Activated naive CD4-positive, alpha-beta T cell treated with anti-CD3 and anti-CD28 coated beads for 36 hours (primary cell): Measurements from ENCODE around the gene UNC13B. TPM values are rescaled to one million over a fixed set of nuclear protein-coding genes. Genes with fewer than 3 reads are reported as not detected.
A peak's percentile ranks its signal among the peaks of the same experiment; 100 is the strongest.

ENCODE experiments used
- CTCF ChIA-PET: fragments of 350-600 bp; sonication (Branson Sonifier 250); formaldehyde crosslinking; loops from one replicate; lab custom pipeline; 2021; ENCODE audit warnings: antibody characterized with exemption; lab: Charles Lee
- DNase-seq: peaks from one replicate; pipeline ENCODE4 v3.0.0-alpha.2; 2020
- H3K27ac Mint-ChIP-seq: one replicate; pipeline ENCODE4 v1.8.0; 2021; ENCODE audit warnings: mild to moderate bottlenecking, mixed read lengths
- H3K27me3 Mint-ChIP-seq: one replicate; pipeline ENCODE4 v1.8.0; 2021; ENCODE audit warnings: low read depth, mixed read lengths
- H3K36me3 Mint-ChIP-seq: one replicate; pipeline ENCODE4 v1.8.0; 2021; ENCODE audit warnings: low read depth, mixed read lengths
- H3K4me1 Mint-ChIP-seq: one replicate; pipeline ENCODE4 v1.8.0; 2021; ENCODE audit warnings: low read depth, mixed read lengths
- H3K4me3 Mint-ChIP-seq: one replicate; pipeline ENCODE4 v1.8.0; 2021; ENCODE audit warnings: mild to moderate bottlenecking, moderate library complexity, mixed read lengths
- H3K9me3 Mint-ChIP-seq: one replicate; pipeline ENCODE4 v1.8.0; 2021; ENCODE audit warnings: mixed read lengths
- intact Hi-C: fragments of 100-400 bp; cut with micrococcal nuclease; formaldehyde crosslinking; loops from one replicate; pipeline ENCODE4 v1.15.1; 2023
- total RNA-seq, 2 experiments: library from RNA; stranded (reverse); gene quantifications; one replicate each; pipeline ENCODE4 v1.2.3, GENCODE V29; 2021

UNC13B gene
- 1 to 10 TPM; 5.4 to 6.4 TPM for total RNA-seq

DNA sequence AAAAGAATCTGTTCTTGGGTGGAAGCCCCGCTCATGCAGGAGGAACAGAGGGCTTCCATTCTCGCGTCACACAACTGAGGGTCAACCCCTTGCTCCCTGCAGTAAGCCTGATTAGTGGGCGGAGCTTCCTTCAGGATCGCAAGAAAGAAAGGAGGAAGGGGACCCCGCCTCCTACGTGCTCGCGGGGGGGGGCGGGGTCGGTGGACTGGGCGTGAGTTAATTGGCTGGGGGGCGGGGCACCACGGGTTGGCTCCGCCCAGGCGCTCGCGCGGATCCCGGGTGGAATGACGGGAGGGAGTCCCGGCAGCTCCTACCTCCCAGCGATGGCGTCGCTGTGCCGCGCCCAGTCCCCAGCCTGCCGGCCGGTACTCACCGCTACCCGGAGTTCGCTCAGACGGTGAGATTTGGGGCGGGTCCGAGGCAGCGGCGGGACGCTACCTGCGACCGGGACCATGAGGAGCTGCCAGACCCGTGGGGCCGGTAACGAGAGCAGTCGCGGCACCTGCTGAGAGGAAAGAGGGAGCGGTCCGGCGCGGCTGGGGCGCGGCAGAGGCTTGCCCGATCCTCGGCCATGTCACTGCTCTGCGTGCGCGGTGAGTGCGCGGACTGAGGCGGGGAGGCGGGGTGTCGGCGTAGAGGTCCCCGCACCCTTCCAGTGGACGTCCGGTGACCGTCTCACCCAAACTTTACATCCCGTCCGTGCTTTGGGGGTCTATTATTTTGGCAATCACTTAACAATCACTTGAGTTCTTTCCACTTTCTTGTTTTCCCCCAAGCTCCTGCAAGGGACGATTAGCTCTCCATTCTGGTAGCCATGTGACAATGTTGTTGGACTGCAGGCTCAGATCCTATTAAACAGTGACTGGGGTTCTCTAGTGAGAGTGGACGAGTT lies at the start of gene UNC13B:
Gene UNC13B (plus strand): TSS at position 297 of the 892 bp plus-strand sequence. CDS start 275 bp downstream, at position 572.
- Mint-ChIP-seq H3K9me3 (no peaks in the 10 kb centered on the region), H3K4me1 (peaks cover 25% of the 10 kb centered on the region), H3K27ac (no peak within 1 kb of the TSS), H3K4me3 (peak within 1 kb of the TSS; percentile 88), H3K36me3 (no peaks in the 10 kb centered on the region), H3K27me3 (peaks cover 3% of the 10 kb centered on the region)
- peak; percentile 83 for DNase-seq
- intact Hi-C loops: loop anchor here (1.0 to 5.0 kb wide), 2 partner anchors 46 to 175 kb away; partner anchors contain the start of gene DNAJB5
- CTCF ChIA-PET: interaction anchor here (0.7 to 1.9 kb wide), 5 partner anchors 45 to 522 kb away, joined by 3 to 5 read pairs (median 3); no protein-coding TSS in a partner anchor

DNA sequence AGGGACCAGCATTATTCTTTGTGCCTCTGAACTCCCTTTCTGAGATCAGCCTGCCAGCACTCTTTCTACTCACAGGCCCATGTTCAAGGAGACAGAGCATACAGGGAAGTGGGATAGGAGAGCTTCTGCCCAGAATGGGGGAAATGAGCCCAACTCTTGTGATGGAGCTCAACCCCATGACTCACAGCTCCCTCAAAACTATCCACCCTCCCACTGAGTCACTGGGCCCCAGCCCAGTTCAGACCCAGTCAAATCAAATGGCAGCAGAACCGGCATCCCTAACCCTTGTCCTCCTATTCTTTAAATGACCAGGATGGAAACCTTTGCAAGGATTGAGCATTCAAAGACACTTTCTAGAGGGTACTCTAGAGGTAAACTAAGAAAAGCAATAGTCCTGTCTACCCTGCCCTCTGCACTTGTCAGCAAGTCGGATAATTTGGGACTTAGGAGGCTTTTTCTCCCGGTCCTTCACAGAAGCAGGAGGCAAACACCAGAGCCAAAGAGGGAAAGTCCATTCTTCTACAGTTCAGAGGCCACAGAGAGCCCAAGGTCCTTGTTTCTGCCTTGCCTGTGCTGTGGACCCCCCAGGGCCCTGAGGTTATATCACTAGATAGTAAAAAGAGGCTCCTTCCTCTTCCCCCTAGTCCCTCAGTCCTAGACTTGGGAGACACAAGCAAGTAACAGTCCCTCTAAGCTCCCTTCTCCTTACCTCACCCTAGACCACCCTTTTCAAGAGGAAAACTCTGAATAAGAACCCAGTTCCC lies 49.4 kb upstream of the UNC13B start:
- Mint-ChIP-seq H3K27me3 (no peaks in the 10 kb centered on the region), H3K9me3 (no peaks in the 10 kb centered on the region), H3K4me3 (peak overlapping the region; percentile 56), H3K36me3 (no peaks in the 10 kb centered on the region), H3K4me1 (peaks cover 49% of the 10 kb centered on the region), H3K27ac (peak overlapping the region; percentile 88)
- DNase-seq: peak; percentile 37
- intact Hi-C loops: loop anchor here (1.0 to 5.0 kb wide), 3 partner anchors 410 to 655 kb away; partner anchors contain the start of genes DNAI1 and FAM219A
- CTCF ChIA-PET: interaction anchor here (0.7 to 2.5 kb wide), 5 partner anchors 16 to 364 kb away, joined by 3 to 7 read pairs (median 4); partner anchors contain the start of gene PIGO

DNA sequence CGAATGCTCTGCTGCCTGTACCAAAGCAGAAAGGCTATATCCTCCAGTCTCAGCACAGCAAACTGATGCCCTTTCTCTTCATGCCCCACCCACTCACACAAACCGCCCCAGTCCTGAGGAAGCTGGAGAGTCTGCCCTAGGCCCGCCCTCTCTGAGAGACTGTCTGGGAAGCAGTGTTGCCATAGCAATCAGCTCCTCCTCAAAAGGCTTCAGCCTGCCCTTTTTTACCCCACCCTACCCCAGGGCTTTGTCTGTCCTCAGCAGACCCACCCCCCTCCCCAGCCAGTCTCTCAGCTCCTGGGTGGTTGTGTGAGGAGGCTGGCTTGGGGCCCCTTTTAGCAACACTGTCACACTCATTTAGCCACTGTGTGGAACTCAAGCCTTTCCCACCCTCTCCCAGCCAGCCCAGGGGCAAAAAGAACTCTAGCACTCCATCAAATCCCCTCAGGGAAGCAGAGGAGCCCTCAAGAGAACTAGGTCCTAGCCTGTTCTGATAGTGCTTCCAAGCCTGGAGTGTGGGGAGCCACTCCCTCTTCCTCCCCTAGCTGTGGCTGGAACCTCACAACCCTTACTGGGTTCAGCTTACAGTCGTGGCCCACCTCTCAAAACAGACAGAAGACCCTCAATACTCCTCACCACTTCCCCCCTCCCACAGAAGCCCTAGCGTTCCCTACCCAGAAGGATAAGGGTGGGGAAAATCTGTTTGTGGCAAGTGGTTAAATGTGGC lies 47.5 kb upstream of the UNC13B start:
- Mint-ChIP-seq H3K4me1 (peaks cover 49% of the 10 kb centered on the region), H3K27ac (peak overlapping the region; percentile 80), H3K4me3 (peak overlapping the region; percentile 89), H3K9me3 (no peaks in the 10 kb centered on the region), H3K27me3 (no peaks in the 10 kb centered on the region), H3K36me3 (no peaks in the 10 kb centered on the region)
- CTCF ChIA-PET: interaction anchor here (0.6 to 2.5 kb wide), 9 partner anchors 11 to 617 kb away, joined by 3 to 10 read pairs (median 3); partner anchors contain the start of genes PIGO and STOML2
- DNase-seq: peak; percentile 86
- intact Hi-C loops: loop anchor here (2.0 to 5.0 kb wide), 3 partner anchors 412 to 657 kb away; partner anchors contain the start of genes CREB3, DNAI1, FAM219A and TLN1

DNA sequence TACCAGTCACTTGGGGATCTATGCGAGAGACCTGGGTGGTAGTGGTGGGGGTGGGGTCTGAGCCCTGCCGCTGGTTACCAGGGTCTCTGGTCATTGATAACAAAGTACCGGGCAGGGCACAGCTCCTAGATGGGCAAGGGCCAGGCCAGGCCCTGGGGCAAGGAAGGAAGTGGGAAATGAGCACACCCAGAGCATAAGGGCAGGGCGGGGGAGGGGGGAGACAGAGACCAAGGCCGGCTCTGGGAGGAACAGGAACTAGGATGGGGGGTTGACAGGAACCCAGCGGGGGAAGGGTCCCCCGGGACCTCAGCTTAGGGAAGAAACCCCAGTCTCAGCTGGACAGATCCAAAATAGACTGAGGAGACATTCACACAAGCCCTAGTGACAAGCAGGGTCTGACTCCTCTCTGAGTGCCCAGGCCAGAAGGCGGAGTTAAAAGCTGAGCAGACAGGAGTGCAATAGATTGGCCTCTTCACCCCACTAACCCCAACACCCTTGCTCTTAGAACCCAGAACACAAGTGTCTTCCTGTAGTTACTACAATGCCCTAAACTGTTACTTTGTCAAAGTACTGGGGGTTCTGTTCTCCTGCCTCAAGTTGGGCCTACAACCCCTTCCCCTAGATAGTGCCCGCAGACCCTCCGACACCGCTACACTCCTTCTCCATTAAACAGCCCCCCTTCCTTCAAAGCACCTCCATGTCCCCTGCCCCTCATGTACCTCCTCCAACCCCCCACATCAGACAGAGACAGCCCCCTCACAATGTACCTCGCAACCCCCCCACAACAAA lies 46.8 kb upstream of the UNC13B start:
- Mint-ChIP-seq H3K27me3 (no peaks in the 10 kb centered on the region), H3K4me1 (peaks cover 49% of the 10 kb centered on the region), H3K9me3 (no peaks in the 10 kb centered on the region), H3K36me3 (no peaks in the 10 kb centered on the region), H3K27ac (peak overlapping the region; percentile 80), H3K4me3 (peak overlapping the region; percentile 89)
- peak; percentile 58 for DNase-seq
- intact Hi-C loops: loop anchor here (1.0 to 5.0 kb wide), 6 partner anchors 126 to 712 kb away; partner anchors contain the start of genes CREB3, DNAI1, DNAJB5 and FAM219A
- CTCF ChIA-PET: interaction anchor here (0.7 to 3.0 kb wide), 10 partner anchors 12 to 489 kb away, joined by 3 to 21 read pairs (median 3); partner anchors contain the start of genes FANCG and STOML2

DNA sequence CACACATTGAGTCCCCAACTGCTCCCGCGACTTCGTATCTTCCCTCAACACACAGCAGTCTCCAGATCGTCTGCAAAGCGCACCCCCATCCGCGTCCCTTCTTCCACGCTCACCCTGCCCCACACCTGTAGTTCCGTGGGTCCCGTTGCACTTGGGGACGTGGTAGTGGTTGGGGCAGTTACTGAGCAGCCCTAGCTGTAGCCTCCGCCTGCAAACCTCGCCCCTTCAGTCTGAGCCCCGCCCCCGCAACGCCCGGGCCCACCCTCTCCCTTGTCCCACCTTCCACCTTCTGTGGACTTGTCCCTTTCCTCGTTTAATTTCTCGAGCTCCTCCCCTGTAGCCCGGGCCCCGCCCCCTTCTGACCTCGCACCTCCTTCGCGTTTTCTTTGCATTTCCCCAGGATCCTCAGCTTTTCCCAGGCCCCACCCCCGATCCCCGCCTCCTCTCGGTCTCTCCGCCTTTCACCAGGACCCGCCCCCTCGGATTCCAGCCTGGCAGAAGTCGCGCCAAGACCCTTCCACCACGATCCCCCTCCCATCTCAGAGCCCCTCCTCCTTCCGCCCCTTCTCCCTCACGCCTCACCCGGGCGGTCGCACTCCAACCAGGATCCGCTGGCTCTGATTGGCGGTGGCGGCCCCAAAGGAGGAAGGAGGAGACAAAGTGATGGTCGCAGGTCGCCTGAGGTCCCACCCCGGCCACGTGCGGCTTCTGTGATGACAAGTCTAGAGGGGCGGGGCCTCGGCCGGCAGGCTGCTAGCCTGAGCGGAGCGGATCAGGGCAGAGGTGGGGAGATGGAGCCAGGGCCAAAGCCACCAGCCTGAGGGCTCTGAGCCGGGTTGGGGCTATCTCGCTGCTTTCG lies 45.9 kb upstream of the UNC13B start, which contains the start of gene ATOSB:
Gene ATOSB (minus strand): TSS at position 183 of the 859 bp plus-strand sequence. CDS start 7,588 bp downstream, outside the sequence.
- H3K9me3 Mint-ChIP-seq: no peaks in the 10 kb centered on the region
- peak within 1 kb of the TSS; percentile 80 for H3K27ac Mint-ChIP-seq
- H3K4me1 Mint-ChIP-seq: peaks cover 46% of the 10 kb centered on the region
- peak; percentile 93 for DNase-seq
- peak within 1 kb of the TSS; percentile 89 for H3K4me3 Mint-ChIP-seq
- no peaks in the 10 kb centered on the region for H3K27me3 Mint-ChIP-seq
- CTCF ChIA-PET: interaction anchor here (0.7 to 3.0 kb wide), 9 partner anchors 12 to 564 kb away, joined by 3 to 21 read pairs (median 8); partner anchors contain the start of genes FANCG and STOML2
- H3K36me3 Mint-ChIP-seq: no peaks in the 10 kb centered on the region
- intact Hi-C loops: loop anchor here (1.0 to 5.0 kb wide), 15 partner anchors 13 to 736 kb away; partner anchors contain the start of genes CREB3, DNAJB5, FAM221B and GBA2

DNA sequence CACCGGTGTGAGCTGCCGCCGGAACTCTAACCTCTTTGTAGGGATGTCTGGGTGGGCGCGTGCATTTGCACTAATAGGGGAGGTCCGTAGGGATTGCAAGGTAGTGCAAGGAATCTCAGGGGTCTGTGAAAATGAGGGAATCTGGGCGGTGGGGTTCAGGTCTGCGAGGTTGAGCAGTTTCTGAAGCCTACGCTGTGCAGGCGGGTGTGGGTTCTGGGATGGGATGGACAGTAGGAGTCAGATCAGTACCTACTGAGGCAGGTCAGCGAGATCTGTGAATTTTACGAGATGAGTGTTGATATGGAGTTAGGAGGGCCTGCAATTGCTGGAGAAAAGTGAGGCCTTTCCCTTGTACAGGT lies 45.3 kb upstream of the UNC13B start:
- intact Hi-C loops: loop anchor here (1.0 to 5.0 kb wide), 13 partner anchors 14 to 736 kb away; partner anchors contain the start of genes FAM221B, GBA2, RGP1 and STOML2
- CTCF ChIA-PET: interaction anchor here (0.6 to 3.0 kb wide), 15 partner anchors 10 to 725 kb away, joined by 3 to 21 read pairs (median 4); partner anchors contain the start of gene FANCG
- H3K27me3 Mint-ChIP-seq: no peaks in the 10 kb centered on the region
- peak overlapping the region; percentile 80 for H3K27ac Mint-ChIP-seq
- no peaks in the 10 kb centered on the region for H3K9me3 Mint-ChIP-seq
- DNase-seq: no peak
- peaks cover 43% of the 10 kb centered on the region for H3K4me1 Mint-ChIP-seq
- H3K4me3 Mint-ChIP-seq: peak overlapping the region; percentile 89
- no peaks in the 10 kb centered on the region for H3K36me3 Mint-ChIP-seq

DNA sequence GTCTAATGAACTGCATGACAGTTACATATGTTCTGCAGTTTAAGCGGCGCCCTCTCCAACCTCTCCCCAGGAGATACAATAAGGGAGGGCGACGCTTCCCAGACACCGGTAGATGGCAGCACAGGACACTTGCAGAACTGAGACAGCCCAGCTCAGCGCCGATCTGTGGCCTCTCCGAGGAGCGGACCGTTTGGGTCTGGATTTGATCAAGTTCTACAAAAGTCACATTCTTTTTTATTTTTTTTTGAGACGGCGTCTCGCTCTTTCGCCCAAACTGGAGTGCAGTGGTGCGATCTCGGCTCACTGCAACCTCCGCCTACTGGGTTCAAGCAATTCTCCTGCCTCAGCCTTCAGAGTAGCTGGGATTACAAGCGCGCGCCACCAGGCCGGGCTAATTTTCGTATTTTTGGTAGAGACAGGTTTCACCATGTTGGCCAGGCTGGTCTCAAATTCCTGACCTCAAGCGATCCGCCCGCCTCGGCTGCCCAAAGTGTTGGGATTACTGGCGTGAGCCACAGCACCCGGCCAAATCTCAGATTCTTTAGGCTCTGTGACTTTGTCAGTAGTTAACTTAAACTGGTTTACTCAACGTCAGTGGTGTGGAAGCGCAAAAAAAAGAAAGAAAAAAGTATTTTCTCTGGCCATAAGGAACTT lies 44.8 kb upstream of the UNC13B start:
- peak; percentile 94 for DNase-seq
- H3K27me3 Mint-ChIP-seq: no peaks in the 10 kb centered on the region
- H3K27ac Mint-ChIP-seq: peak overlapping the region; percentile 80
- no peaks in the 10 kb centered on the region for H3K36me3 Mint-ChIP-seq
- no peaks in the 10 kb centered on the region for H3K9me3 Mint-ChIP-seq
- CTCF ChIA-PET: interaction anchor here (0.6 to 3.0 kb wide), 23 partner anchors 10 to 724 kb away, joined by 3 to 21 read pairs (median 4); partner anchors contain the start of genes FANCG and UNC13B
- H3K4me1 Mint-ChIP-seq: peaks cover 38% of the 10 kb centered on the region
- peak overlapping the region; percentile 89 for H3K4me3 Mint-ChIP-seq
- intact Hi-C loops: loop anchor here (1.0 to 5.0 kb wide), 13 partner anchors 14 to 737 kb away; partner anchors contain the start of genes FAM221B, GBA2, RGP1 and STOML2

DNA sequence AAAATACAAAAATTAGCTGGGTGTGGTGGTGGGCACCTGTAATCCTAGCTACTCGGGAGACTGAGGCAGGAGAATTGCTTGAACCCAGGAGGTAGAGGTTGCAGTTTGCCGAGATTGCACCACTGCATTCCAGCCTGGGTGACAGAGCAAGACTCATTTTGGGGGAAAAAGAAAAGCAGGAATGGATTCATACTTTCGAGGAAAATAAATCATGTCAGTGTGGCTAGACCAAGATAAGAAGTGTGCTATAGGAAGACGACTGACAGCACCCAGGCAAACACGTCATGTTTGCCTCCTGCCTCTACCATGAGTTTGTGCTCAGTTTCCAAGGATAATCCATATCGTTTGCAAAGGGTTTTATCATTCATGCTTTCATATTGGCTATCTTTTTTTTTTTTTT lies 26.9 kb upstream of the UNC13B start:
- CTCF ChIA-PET: interaction anchor here (1.2 kb wide), 1 partner anchor 342 kb away, joined by 3 read pairs; no protein-coding TSS in a partner anchor
- intact Hi-C loops: no loop called here
- Mint-ChIP-seq H3K27ac (no peak overlapping the region), H3K36me3 (no peaks in the 10 kb centered on the region), H3K4me3 (no peak overlapping the region), H3K4me1 (no peaks in the 10 kb centered on the region), H3K9me3 (peaks cover 2% of the 10 kb centered on the region), H3K27me3 (no peaks in the 10 kb centered on the region)
- DNase-seq: no peak

DNA sequence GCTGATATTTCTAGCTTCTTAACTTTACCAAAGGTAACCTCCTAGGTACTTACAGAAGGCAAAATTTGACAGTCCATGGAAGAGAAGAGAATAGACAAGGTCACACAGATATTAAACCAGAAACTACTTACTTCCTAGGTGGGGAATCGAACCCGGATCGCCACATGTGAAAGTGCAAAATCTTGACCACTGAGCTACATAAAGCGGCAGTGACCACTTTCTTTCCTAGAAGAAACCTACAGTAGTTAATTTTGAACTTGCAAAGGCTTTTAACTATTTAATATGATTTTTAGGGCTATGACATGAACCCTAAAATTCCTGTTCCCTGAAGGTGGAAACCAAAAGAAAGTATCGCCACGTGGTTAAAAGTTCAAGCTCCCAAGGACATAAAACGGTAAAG lies 25.8 kb upstream of the UNC13B start:
- CTCF ChIA-PET: interaction anchor here (0.6 to 1.2 kb wide), 4 partner anchors 88 to 342 kb away, joined by 3 to 4 read pairs (median 3); no protein-coding TSS in a partner anchor
- no peak overlapping the region for H3K4me3 Mint-ChIP-seq
- H3K27ac Mint-ChIP-seq: no peak overlapping the region
- no peaks in the 10 kb centered on the region for H3K4me1 Mint-ChIP-seq
- H3K9me3 Mint-ChIP-seq: peaks cover 5% of the 10 kb centered on the region
- H3K27me3 Mint-ChIP-seq: no peaks in the 10 kb centered on the region
- no peak for DNase-seq
- intact Hi-C loops: no loop called here
- no peaks in the 10 kb centered on the region for H3K36me3 Mint-ChIP-seq
